B cell (primary cell): ENCODE results near the gene ARHGEF9.

ENCODE experiments used
- CTCF ChIP-seq: fragments of 200-600 bp; IDR thresholded peaks from one replicate; pipeline ENCODE4 v1.8.0; 2022; ENCODE audit warnings: antibody characterized with exemption, mild to moderate bottlenecking
- EZH2 ChIP-seq: IDR thresholded peaks from 2 replicates; pipeline ENCODE4 v1.6.1; 2012; ENCODE audit warnings: borderline replicate concordance, low read depth, mild to moderate bottlenecking, moderate library complexity, low read length; ENCODE audit not compliant: insufficient read depth, poor library complexity, severe bottlenecking

DNA sequence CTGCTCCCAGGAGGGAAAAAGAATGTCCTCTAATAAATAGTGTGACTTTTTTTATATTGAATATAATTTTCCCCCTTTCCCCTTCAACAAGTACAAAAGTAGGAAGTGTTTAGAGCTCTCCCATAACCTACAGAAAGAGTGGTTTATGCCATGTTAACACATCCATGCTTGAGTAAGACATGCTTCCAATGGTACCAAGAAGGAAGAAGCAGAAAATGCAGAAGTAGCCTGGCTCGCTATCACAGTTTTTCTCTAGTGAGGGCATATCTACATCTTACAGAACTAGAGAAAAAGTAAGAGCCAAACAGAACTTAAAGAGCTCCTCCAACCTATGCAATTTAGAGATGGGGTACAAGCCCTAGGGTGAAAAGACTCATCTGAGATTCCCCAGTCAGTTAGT is 82.5 kb downstream of the ARHGEF9 start:
- no peak for TF ChIP-seq EZH2
- no peak for TF ChIP-seq CTCF
